ENCODE results near the gene CRYBG3. TPM values are rescaled to one million over a fixed set of nuclear protein-coding genes. Genes with fewer than 3 reads are reported as not detected.

CRYBG3 gene
- 2.3 TPM for polyA plus RNA-seq (2012; ENCODE audit: insufficient read length, low read depth)

GRCh38 chr3:97821774-97822358 is at the start of gene CRYBG3:
Gene CRYBG3 (plus strand): TSS chr3:97822011. CDS start chr3:97822207, 196 bp downstream.
- TF ChIP-seq FOXP2 (optimal IDR thresholded peaks at IDR 0.05; ENCODE audit: borderline replicate concordance, extremely low read depth, extremely low read length, insufficient read depth) (peak; percentile 51), POLR2AphosphoS5 (IDR thresholded peaks at IDR 0.05; ENCODE audit: low read depth, low read length) (no peak; the same call in 1 of the 2 replicates)

- TF ChIP-seq, protein P1, sequence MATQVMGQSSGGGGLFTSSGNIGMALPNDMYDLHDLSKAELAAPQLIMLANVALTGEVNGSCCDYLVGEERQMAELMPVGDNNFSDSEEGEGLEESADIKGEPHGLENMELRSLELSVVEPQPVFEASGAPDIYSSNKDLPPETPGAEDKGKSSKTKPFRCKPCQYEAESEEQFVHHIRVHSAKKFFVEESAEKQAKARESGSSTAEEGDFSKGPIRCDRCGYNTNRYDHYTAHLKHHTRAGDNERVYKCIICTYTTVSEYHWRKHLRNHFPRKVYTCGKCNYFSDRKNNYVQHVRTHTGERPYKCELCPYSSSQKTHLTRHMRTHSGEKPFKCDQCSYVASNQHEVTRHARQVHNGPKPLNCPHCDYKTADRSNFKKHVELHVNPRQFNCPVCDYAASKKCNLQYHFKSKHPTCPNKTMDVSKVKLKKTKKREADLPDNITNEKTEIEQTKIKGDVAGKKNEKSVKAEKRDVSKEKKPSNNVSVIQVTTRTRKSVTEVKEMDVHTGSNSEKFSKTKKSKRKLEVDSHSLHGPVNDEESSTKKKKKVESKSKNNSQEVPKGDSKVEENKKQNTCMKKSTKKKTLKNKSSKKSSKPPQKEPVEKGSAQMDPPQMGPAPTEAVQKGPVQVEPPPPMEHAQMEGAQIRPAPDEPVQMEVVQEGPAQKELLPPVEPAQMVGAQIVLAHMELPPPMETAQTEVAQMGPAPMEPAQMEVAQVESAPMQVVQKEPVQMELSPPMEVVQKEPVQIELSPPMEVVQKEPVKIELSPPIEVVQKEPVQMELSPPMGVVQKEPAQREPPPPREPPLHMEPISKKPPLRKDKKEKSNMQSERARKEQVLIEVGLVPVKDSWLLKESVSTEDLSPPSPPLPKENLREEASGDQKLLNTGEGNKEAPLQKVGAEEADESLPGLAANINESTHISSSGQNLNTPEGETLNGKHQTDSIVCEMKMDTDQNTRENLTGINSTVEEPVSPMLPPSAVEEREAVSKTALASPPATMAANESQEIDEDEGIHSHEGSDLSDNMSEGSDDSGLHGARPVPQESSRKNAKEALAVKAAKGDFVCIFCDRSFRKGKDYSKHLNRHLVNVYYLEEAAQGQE (IDR thresholded peaks at IDR 0.05; ENCODE audit: insufficient read depth in 1 of 2, low read depth in 2 of 2, low read length in 2 of 2): no peak
- TF ChIP-seq SIN3A (IDR thresholded peaks at IDR 0.05; ENCODE audit: borderline replicate concordance, insufficient read depth, low read length) (no peak), TAF1 (IDR thresholded peaks at IDR 0.05; ENCODE audit: borderline replicate concordance, insufficient read depth, low read length) (no peak), FOXP2 (optimal IDR thresholded peaks at IDR 0.05; ENCODE audit: borderline replicate concordance, extremely low read depth, extremely low read length, insufficient read depth) (no peak), POLR2AphosphoS5 (IDR thresholded peaks at IDR 0.05; ENCODE audit: low read depth, low read length) (no peak)
Measured at GRCh38 chr3:97772926-97773325, 48.9 kb upstream of the CRYBG3 start.

DNA sequence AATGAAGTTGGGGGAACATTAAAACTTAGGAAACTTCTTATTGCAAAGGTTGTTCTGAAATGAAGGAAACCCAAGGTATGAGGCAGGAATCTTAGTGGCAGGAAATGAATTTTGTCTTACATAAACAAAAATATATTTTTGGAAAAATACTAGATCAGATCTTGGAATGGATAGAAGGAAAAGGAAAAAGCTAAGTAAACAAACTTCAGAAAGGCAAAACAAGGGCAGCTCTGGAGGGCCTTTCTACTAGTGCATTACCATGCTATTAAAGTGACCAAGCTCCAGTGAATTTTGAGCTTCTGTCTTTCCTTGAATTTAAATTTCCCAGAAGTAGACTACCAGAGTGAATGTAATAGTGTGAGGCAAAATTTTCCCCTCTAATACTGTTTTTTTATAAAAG is 43.7 kb upstream of the CRYBG3 start:
- TF ChIP-seq FOXP2 (optimal IDR thresholded peaks at IDR 0.05; ENCODE audit: borderline replicate concordance, extremely low read depth, extremely low read length, insufficient read depth) (no peak), SIN3A (IDR thresholded peaks at IDR 0.05; ENCODE audit: borderline replicate concordance, insufficient read depth, low read length) (no peak), TAF1 (IDR thresholded peaks at IDR 0.05; ENCODE audit: borderline replicate concordance, insufficient read depth, low read length) (no peak), POLR2AphosphoS5 (IDR thresholded peaks at IDR 0.05; ENCODE audit: low read depth, low read length) (no peak)
- TF ChIP-seq, protein P1 (IDR thresholded peaks at IDR 0.05; ENCODE audit: insufficient read depth in 1 of 2, low read depth in 2 of 2, low read length in 2 of 2): no peak

GRCh38 chr3:97793420-97794019 is 28.3 kb upstream of the CRYBG3 start:
- TF ChIP-seq POLR2AphosphoS5 (IDR thresholded peaks at IDR 0.05; ENCODE audit: low read depth, low read length) (no peak), FOXP2 (optimal IDR thresholded peaks at IDR 0.05; ENCODE audit: borderline replicate concordance, extremely low read depth, extremely low read length, insufficient read depth) (no peak), SIN3A (IDR thresholded peaks at IDR 0.05; ENCODE audit: borderline replicate concordance, insufficient read depth, low read length) (no peak), TAF1 (IDR thresholded peaks at IDR 0.05; ENCODE audit: borderline replicate concordance, insufficient read depth, low read length) (no peak)
- TF ChIP-seq, protein P1 (IDR thresholded peaks at IDR 0.05; ENCODE audit: insufficient read depth in 1 of 2, low read depth in 2 of 2, low read length in 2 of 2): no peak

- TF ChIP-seq FOXP2 (optimal IDR thresholded peaks at IDR 0.05; ENCODE audit: borderline replicate concordance, extremely low read depth, extremely low read length, insufficient read depth) (no peak), TAF1 (IDR thresholded peaks at IDR 0.05; ENCODE audit: borderline replicate concordance, insufficient read depth, low read length) (no peak), SIN3A (IDR thresholded peaks at IDR 0.05; ENCODE audit: borderline replicate concordance, insufficient read depth, low read length) (no peak), POLR2AphosphoS5 (IDR thresholded peaks at IDR 0.05; ENCODE audit: low read depth, low read length) (no peak)
Measured at GRCh38 chr3:97795951-97796350, 25.9 kb upstream of the CRYBG3 start.

DNA sequence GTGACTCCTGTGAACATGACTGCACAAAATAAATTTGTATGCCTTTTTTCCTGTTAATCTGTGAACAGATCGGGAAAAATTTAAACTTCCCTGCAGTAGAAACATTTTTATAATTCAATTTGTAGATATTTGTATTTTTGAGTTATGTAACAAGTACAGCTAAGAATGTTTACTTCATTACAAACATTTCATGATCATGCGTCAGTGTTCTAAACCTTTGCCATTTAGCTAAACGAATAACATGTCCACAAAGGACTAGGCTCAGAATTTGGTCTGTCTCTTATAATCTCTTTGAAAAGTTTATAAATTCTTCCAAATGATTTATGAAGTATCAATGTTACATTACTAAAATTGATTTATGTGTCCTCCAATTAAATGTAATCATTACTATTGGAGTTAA is 17.3 kb upstream of the CRYBG3 start:
- no peak for TF ChIP-seq TAF1 (IDR thresholded peaks at IDR 0.05; ENCODE audit: borderline replicate concordance, insufficient read depth, low read length)
- TF ChIP-seq SIN3A (IDR thresholded peaks at IDR 0.05; ENCODE audit: borderline replicate concordance, insufficient read depth, low read length): no peak
- TF ChIP-seq FOXP2 (optimal IDR thresholded peaks at IDR 0.05; ENCODE audit: borderline replicate concordance, extremely low read depth, extremely low read length, insufficient read depth): no peak
- TF ChIP-seq, protein P1 (IDR thresholded peaks at IDR 0.05; ENCODE audit: insufficient read depth in 1 of 2, low read depth in 2 of 2, low read length in 2 of 2): no peak
- no peak for TF ChIP-seq POLR2AphosphoS5 (IDR thresholded peaks at IDR 0.05; ENCODE audit: low read depth, low read length)
